Measurements from ENCODE around the gene CRB1. TPM values are rescaled to one million over a fixed set of nuclear protein-coding genes. Genes with fewer than 3 reads are reported as not detected.
"Not testable (repeated sequence)": the region's sequence is repeated elsewhere in the genome, so short reads cannot be mapped to it uniquely, and the experiment has no call there.

The CRB1 gene
- total RNA-seq, 6 experiments from 2014 or later = 0.07 TPM; not detected in 5

DNA sequence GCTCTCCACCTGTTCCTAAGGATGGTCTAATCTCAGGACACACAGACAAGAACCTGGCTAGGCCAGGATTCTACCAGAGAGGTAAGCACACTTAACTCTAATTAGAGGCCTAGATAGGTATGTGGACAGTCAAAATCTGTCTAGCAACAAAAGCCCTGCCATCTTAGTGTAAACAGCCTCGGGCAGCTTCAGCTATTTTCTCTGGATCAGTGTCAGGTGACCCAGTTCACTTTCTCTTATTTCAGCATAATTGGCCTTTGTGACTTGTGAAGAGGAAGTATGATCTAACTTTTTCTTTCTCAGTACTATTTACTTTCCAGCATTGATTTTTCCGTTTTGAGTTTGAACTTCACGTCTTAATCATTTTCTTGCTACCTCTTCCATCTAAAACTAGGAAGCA lies 217.7 kb downstream of the CRB1 start:
- H3K27me3 Mint-ChIP-seq (ENCODE audit: insufficient read depth) = peaks cover 8% of the 10 kb centered on the region
- no peak overlapping the region for H3K27ac Mint-ChIP-seq
- H3K9me3 Mint-ChIP-seq = no peaks in the 10 kb centered on the region
- H3K4me3 Mint-ChIP-seq = no peak overlapping the region
- H3K36me3 Mint-ChIP-seq (ENCODE audit: low read depth) = no peaks in the 10 kb centered on the region
- DNase-seq = no peak
- TF ChIP-seq, protein P1, sequence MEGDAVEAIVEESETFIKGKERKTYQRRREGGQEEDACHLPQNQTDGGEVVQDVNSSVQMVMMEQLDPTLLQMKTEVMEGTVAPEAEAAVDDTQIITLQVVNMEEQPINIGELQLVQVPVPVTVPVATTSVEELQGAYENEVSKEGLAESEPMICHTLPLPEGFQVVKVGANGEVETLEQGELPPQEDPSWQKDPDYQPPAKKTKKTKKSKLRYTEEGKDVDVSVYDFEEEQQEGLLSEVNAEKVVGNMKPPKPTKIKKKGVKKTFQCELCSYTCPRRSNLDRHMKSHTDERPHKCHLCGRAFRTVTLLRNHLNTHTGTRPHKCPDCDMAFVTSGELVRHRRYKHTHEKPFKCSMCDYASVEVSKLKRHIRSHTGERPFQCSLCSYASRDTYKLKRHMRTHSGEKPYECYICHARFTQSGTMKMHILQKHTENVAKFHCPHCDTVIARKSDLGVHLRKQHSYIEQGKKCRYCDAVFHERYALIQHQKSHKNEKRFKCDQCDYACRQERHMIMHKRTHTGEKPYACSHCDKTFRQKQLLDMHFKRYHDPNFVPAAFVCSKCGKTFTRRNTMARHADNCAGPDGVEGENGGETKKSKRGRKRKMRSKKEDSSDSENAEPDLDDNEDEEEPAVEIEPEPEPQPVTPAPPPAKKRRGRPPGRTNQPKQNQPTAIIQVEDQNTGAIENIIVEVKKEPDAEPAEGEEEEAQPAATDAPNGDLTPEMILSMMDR (IDR thresholded peaks at IDR 0.05) = no peak
- peaks cover 10% of the 10 kb centered on the region for H3K4me1 Mint-ChIP-seq (ENCODE audit: low read depth)

DNA sequence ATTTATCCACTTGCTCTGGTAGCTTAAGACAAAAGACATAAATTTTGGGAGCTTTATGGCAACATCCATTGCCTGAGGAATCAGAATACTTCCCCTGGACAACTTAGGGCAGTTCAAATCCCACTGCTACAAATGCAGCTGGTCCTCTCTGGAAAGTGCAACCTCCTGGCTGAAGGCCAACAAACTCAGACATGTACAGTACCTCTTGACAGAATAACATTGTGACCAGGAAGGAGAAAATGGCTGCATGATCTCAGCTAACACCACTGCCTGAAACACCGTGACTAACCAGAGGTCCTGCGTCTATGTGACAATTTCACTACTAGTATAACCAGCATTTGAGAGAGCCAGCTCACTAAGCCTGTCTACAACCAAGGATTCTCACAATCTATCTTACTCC lies 218.9 kb downstream of the CRB1 start:
- H3K36me3 Mint-ChIP-seq (ENCODE audit: low read depth) = no peaks in the 10 kb centered on the region
- peaks cover 5% of the 10 kb centered on the region for H3K4me1 Mint-ChIP-seq (ENCODE audit: low read depth)
- peaks cover 10% of the 10 kb centered on the region for H3K27me3 Mint-ChIP-seq (ENCODE audit: insufficient read depth)
- TF ChIP-seq, protein P1 (IDR thresholded peaks at IDR 0.05) = no peak
- H3K27ac Mint-ChIP-seq = no peak overlapping the region
- no peaks in the 10 kb centered on the region for H3K9me3 Mint-ChIP-seq
- H3K4me3 Mint-ChIP-seq = no peak overlapping the region
- no peak for DNase-seq

DNA sequence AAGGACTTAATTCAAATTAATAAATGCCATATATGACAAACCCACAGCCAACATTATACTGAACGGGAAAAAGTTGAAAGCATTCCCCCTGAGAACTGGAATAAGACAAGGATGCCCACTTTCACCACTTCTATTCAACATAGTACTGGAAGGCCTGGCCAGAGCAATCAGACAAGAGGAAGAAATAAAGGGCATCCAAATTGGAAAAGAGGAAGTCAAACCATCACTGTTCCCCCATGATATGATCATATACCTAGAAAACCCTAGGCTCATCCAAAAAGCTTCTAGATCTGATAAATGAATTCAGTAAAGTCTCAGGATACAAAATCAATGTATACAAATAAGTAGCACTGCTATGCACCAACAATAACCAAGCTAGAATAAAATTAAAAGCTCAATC lies 223.5 kb downstream of the CRB1 start:
- H3K4me3 Mint-ChIP-seq; H3K36me3 Mint-ChIP-seq (ENCODE audit: low read depth); H3K27ac Mint-ChIP-seq; H3K9me3 Mint-ChIP-seq; DNase-seq; H3K27me3 Mint-ChIP-seq (ENCODE audit: insufficient read depth); H3K4me1 Mint-ChIP-seq (ENCODE audit: low read depth): not testable (repeated sequence)

DNA sequence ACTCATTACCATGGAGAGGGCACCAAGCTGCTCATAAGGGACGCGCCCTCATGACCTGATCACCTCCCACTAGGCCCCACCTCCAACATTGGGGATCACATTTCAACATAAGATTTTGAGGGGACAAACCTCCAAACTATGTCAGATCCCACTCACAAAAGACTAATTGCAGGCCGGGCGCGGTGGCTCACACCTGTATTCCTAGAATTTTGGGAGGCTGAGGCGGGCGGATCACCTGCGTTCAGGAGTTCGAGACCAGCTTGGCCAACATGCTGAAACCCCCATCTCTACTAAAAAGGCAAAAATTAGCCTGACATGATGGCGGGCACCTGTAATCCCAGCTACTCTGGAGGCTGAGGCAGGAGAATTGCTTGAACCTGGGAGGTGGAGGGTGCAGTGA lies 228.7 kb downstream of the CRB1 start:
- no peaks in the 10 kb centered on the region for H3K36me3 Mint-ChIP-seq (ENCODE audit: low read depth)
- H3K27ac Mint-ChIP-seq = no peak overlapping the region
- no peak overlapping the region for H3K4me3 Mint-ChIP-seq
- no peaks in the 10 kb centered on the region for H3K4me1 Mint-ChIP-seq (ENCODE audit: low read depth)
- H3K27me3 Mint-ChIP-seq (ENCODE audit: insufficient read depth) = peaks cover 2% of the 10 kb centered on the region
- no peak for DNase-seq
- H3K9me3 Mint-ChIP-seq = no peaks in the 10 kb centered on the region
- TF ChIP-seq, protein P1 (IDR thresholded peaks at IDR 0.05) = no peak

DNA sequence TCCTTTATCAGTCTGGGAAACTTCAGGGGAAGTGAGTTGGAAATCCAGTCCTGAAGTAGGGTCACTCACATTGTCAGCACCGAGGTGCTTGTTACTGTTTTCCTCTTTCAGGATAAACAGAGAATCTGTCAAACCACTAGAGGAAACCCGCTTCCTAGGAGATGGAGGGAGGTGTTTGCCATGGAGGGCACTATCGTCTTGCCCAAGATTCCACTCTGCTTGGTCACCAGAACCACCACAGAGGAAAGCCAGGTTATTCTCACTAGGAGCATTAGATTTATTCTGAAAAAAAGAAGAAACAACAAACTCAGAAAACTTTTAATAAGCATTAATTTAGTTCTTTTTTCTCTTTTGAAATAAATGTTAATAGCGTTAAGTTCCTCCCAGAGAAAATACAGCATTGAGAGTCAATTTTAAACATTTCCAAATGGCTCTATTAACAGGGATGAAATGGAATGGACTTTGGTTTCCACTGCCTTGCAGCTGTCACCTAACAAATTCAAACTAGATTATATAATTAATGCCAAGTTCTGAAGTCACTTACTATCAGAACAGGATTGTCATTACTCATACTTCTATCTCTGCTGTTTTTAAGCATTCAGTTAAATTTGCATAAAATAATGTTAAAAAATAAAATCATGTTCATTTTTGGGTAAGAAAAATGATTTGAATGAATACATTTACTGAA lies 242.8 kb downstream of the CRB1 start:
- Mint-ChIP-seq H3K9me3 (no peaks in the 10 kb centered on the region), H3K4me3 (no peak overlapping the region), H3K4me1 (ENCODE audit: low read depth) (no peaks in the 10 kb centered on the region), H3K27ac (no peak overlapping the region), H3K36me3 (ENCODE audit: low read depth) (no peaks in the 10 kb centered on the region; the same call in 1 of the 2 replicates), H3K27me3 (ENCODE audit: insufficient read depth) (no peaks in the 10 kb centered on the region)
- TF ChIP-seq, protein P1 (IDR thresholded peaks at IDR 0.05) = no peak
- DNase-seq = no peak

DNA sequence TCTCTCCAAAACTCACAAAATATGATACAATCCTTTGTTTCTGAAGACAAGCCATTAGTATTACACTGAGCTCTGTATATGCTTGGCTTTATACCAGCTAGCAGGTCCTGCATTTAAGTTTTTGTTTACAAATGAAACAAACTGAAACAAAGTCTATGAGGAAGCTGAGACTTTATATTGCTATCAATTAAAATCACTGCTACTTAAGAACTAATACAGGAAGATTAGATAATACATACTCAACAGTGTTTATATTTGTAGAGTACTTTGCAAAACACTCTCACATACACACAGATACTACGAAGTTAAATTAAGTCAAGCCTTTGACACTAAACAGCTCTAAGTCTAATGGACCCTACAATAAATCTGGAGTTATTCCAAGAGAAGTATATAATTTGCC lies 247.4 kb downstream of the CRB1 start:
- Mint-ChIP-seq H3K36me3 (ENCODE audit: low read depth) (no peaks in the 10 kb centered on the region), H3K4me1 (ENCODE audit: low read depth) (no peaks in the 10 kb centered on the region), H3K27me3 (ENCODE audit: insufficient read depth) (no peaks in the 10 kb centered on the region), H3K4me3 (no peak overlapping the region), H3K27ac (no peak overlapping the region), H3K9me3 (no peaks in the 10 kb centered on the region)
- DNase-seq = no peak
- TF ChIP-seq, protein P1 (IDR thresholded peaks at IDR 0.05) = no peak

Data from HFFc6 (cell line).